Heart left ventricle (tissue), 13 donors: Measurements from ENCODE around the gene OPCML.

Experiments used
- POLR2A ChIP-seq, 2 donors: fragments of 450-650 bp; IDR thresholded peaks; one replicate each; pipeline ENCODE4 v1.6.1; 2017; ENCODE audit warnings: antibody characterized with exemption in 2 of 2, mild to moderate bottlenecking in 2 of 2, moderate library complexity in 2 of 2
- TF ChIP-seq, protein P1 (sequence below), 12 donors: fragments of 200-600 bp; sonication (generic) in 4 of 12; IDR thresholded peaks; one replicate each; pipeline versions ENCODE4 v1.5.0 to v1.8.0; 2018 to 2022; ENCODE audit warnings: antibody characterized with exemption in 12 of 12, mild to moderate bottlenecking in 5 of 12
- donor health status: ischemic (EF 13 %, LVEDD 7.1; RV severe dilation, severe dysfunction).
- donor health status: DM: no; HTN: yes; CAD: no.
- donor health status: DM: no; HTN: no; CAD: no.
- donor health status: ischemic (EF 25% LVEDD 6.9; RV normal size, moderate dysfunction).
- donor health status: ischemic (EF 25% LVEDD 5.7; RV mildly dilated, moderate dysfunction).
- donor health status: ischemic (EF 35%, LVEDD 5.7; RV mildly dilated, moderate dysfunction).
- donor health status: nonischemic (EF 11% LVEDD 7.7; RV severe dilation, severe dysfunction).
- donor health status: DM: yes; HTN: yes; CAD: no.
- donor health status: PGD.
- donor health status: ischemic (EF 29% LVEDD 5.4; RV normal size, mild dysfunction).
- donor health status: nonischemic (EF 23%, LVEDD 6.1; RV moderate dilation, normal function).

- TF ChIP-seq, protein P1, sequence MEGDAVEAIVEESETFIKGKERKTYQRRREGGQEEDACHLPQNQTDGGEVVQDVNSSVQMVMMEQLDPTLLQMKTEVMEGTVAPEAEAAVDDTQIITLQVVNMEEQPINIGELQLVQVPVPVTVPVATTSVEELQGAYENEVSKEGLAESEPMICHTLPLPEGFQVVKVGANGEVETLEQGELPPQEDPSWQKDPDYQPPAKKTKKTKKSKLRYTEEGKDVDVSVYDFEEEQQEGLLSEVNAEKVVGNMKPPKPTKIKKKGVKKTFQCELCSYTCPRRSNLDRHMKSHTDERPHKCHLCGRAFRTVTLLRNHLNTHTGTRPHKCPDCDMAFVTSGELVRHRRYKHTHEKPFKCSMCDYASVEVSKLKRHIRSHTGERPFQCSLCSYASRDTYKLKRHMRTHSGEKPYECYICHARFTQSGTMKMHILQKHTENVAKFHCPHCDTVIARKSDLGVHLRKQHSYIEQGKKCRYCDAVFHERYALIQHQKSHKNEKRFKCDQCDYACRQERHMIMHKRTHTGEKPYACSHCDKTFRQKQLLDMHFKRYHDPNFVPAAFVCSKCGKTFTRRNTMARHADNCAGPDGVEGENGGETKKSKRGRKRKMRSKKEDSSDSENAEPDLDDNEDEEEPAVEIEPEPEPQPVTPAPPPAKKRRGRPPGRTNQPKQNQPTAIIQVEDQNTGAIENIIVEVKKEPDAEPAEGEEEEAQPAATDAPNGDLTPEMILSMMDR (IDR thresholded peaks at IDR 0.05): no peak
- TF ChIP-seq POLR2A (IDR thresholded peaks at IDR 0.05): no peak
These were observed 486.0 kb downstream of the OPCML start for GRCh38 chr11:133046252-133046651.
